H9 (cell line): Measurements from ENCODE around the gene RERE. TPM values are rescaled to one million over a fixed set of nuclear protein-coding genes. Genes with fewer than 3 reads are reported as not detected.

Experiments
- DNase-seq: peaks from one replicate; pipeline ENCODE4 v3.0.0-alpha.2; 2017
- H2AFZ ChIP-seq: one replicate; pipeline ENCODE4 v1.6.1; 2013; ENCODE audit warnings: mild to moderate bottlenecking, low read length, control low read depth, moderate library complexity
- H2AK5ac ChIP-seq: 2 replicates; pipeline ENCODE4 v1.6.1; 2013; ENCODE audit warnings: low read length, control low read depth, mixed read lengths; ENCODE audit not compliant: insufficient read length
- H2BK120ac ChIP-seq: one replicate; pipeline ENCODE4 v1.6.1; 2013; ENCODE audit warnings: low read depth, mild to moderate bottlenecking, low read length, control low read depth, inconsistent platforms; ENCODE audit not compliant: poor library complexity, severe bottlenecking
- H2BK12ac ChIP-seq: 2 replicates; pipeline ENCODE4 v1.6.1; 2013; ENCODE audit warnings: low read length, control low read depth, mixed read lengths, low read depth; ENCODE audit not compliant: insufficient read length
- H2BK15ac ChIP-seq: 2 replicates; pipeline ENCODE4 v1.6.1; 2013; ENCODE audit warnings: low read depth, low read length, control low read depth
- H2BK20ac ChIP-seq: one replicate; pipeline ENCODE4 v1.6.1; 2013; ENCODE audit warnings: low read depth, mild to moderate bottlenecking, low read length, control low read depth, inconsistent platforms; ENCODE audit not compliant: poor library complexity, severe bottlenecking
- H2BK5ac ChIP-seq: 2 replicates; pipeline ENCODE4 v1.6.1; 2013; ENCODE audit warnings: low read length, control low read depth, mixed read lengths; ENCODE audit not compliant: insufficient read length
- H3K14ac ChIP-seq: 2 replicates; pipeline ENCODE4 v1.6.1; 2013; ENCODE audit warnings: low read length, control low read depth; ENCODE audit not compliant: insufficient read depth
- H3K18ac ChIP-seq: 2 replicates; pipeline ENCODE4 v1.6.1; 2013; ENCODE audit warnings: low read depth, mild to moderate bottlenecking, mixed read lengths, low read length, control low read depth; ENCODE audit not compliant: insufficient read length
- H3K23ac ChIP-seq: 2 replicates; pipeline ENCODE4 v1.6.1; 2013; ENCODE audit warnings: low read length, control low read depth, mixed read lengths, low read depth; ENCODE audit not compliant: insufficient read length
- H3K23me2 ChIP-seq: 2 replicates; pipeline ENCODE4 v1.6.1; 2013; ENCODE audit warnings: low read depth, mild to moderate bottlenecking, mixed read lengths, low read length, control low read depth; ENCODE audit not compliant: insufficient read length, poor library complexity, severe bottlenecking
- H3K27ac ChIP-seq: 2 replicates; pipeline ENCODE4 v1.5.1; 2013; ENCODE audit warnings: low read length, control low read depth, mixed read lengths, low read depth; ENCODE audit not compliant: insufficient read length
- H3K27me3 ChIP-seq: 2 replicates; pipeline ENCODE4 v1.6.1; 2013; ENCODE audit warnings: low read length, control low read depth, inconsistent platforms; ENCODE audit not compliant: insufficient read depth
- H3K4ac ChIP-seq: 2 replicates; pipeline ENCODE4 v1.6.1; 2013; ENCODE audit warnings: low read depth, mild to moderate bottlenecking, control low read depth, inconsistent platforms, low read length, moderate library complexity
- H3K4me1 ChIP-seq: 2 replicates; pipeline ENCODE4 v1.6.1; 2013; ENCODE audit warnings: low read length, control low read depth, inconsistent platforms; ENCODE audit not compliant: insufficient read depth
- H3K4me2 ChIP-seq: 2 replicates; pipeline ENCODE4 v1.6.1; 2013; ENCODE audit warnings: low read length, control low read depth, mixed read lengths; ENCODE audit not compliant: insufficient read length, insufficient read depth
- H3K56ac ChIP-seq: 2 replicates; pipeline ENCODE4 v1.6.1; 2013; ENCODE audit warnings: low read depth, mild to moderate bottlenecking, mixed read lengths, low read length, control low read depth; ENCODE audit not compliant: insufficient read length
- H3K79me1 ChIP-seq: 2 replicates; pipeline ENCODE4 v1.6.1; 2013; ENCODE audit warnings: low read depth, mild to moderate bottlenecking, moderate library complexity, low read length, control low read depth, inconsistent platforms; ENCODE audit not compliant: insufficient read depth, poor library complexity, severe bottlenecking
- H3K79me2 ChIP-seq: 2 replicates; pipeline ENCODE4 v1.6.1; 2013; ENCODE audit warnings: low read length, control low read depth, inconsistent platforms; ENCODE audit not compliant: insufficient read depth
- H3K9ac ChIP-seq: 2 replicates; pipeline ENCODE4 v1.6.1; 2013; ENCODE audit warnings: low read length, control low read depth, mixed read lengths; ENCODE audit not compliant: insufficient read length; ENCODE audit errors: extremely low read depth
- H3K9me3 ChIP-seq: one replicate; pipeline ENCODE4 v1.6.1; 2013; ENCODE audit warnings: low read depth, low read length, inconsistent platforms; ENCODE audit not compliant: control insufficient read depth
- H3T11ph ChIP-seq: one replicate; pipeline ENCODE4 v1.6.1; 2013; ENCODE audit warnings: mild to moderate bottlenecking, low read length, control low read depth, inconsistent platforms
- H4K20me1 ChIP-seq: one replicate; pipeline ENCODE4 v1.6.1; 2013; ENCODE audit not compliant: control insufficient read depth, insufficient read length, insufficient read depth
- H4K5ac ChIP-seq: 2 replicates; pipeline ENCODE4 v1.6.1; 2013; ENCODE audit warnings: low read depth, mild to moderate bottlenecking, mixed read lengths, low read length, control low read depth; ENCODE audit not compliant: insufficient read length
- H4K8ac ChIP-seq: replicated peaks from 2 replicates; pipeline ENCODE4 v1.6.1; 2013; ENCODE audit warnings: low read length, control low read depth, mixed read lengths, low read depth; ENCODE audit not compliant: insufficient read length
- H4K91ac ChIP-seq: 2 replicates; pipeline ENCODE4 v1.6.1; 2013; ENCODE audit warnings: low read depth, mild to moderate bottlenecking, moderate library complexity, mixed read lengths, low read length, control low read depth; ENCODE audit not compliant: insufficient read length
- H3K27ac Mint-ChIP-seq, 3 experiments: 2 replicates in 2 of 3; 3 replicates in 1 of 3; pipeline ENCODE4 v1.8.0; 2020 to 2021; ENCODE audit warnings: mixed read lengths in 3 of 3, mild to moderate bottlenecking in 1 of 3, moderate library complexity in 1 of 3
- H3K27me3 Mint-ChIP-seq: 2 replicates; pipeline ENCODE4 v1.8.0; 2021; ENCODE audit warnings: low read depth, mild to moderate bottlenecking, moderate library complexity, mixed read lengths
- H3K36me3 Mint-ChIP-seq, 3 experiments: 2 replicates in 2 of 3; 3 replicates in 1 of 3; pipeline ENCODE4 v1.8.0; 2020 to 2021; ENCODE audit warnings: low read depth in 3 of 3, mixed read lengths in 3 of 3; ENCODE audit not compliant: insufficient read depth in 1 of 3
- H3K4me1 Mint-ChIP-seq, 2 experiments: 2 replicates each; pipeline ENCODE4 v1.8.0; 2020; ENCODE audit warnings: mixed read lengths in 2 of 2
- H3K4me3 Mint-ChIP-seq, 2 experiments: 2 replicates in 1 of 2; 3 replicates in 1 of 2; pipeline ENCODE4 v1.8.0; 2020 to 2021; ENCODE audit warnings: mild to moderate bottlenecking in 2 of 2, mixed read lengths in 2 of 2, moderate library complexity in 1 of 2
- H3K9me3 Mint-ChIP-seq, 2 experiments: 2 replicates in 1 of 2; 3 replicates in 1 of 2; pipeline ENCODE4 v1.8.0; 2020; ENCODE audit warnings: mild to moderate bottlenecking in 2 of 2, mixed read lengths in 2 of 2, moderate library complexity in 1 of 2
- CTCF ChIP-seq: fragments of 200-600 bp; sonication (generic); conservative IDR thresholded peaks from 3 replicates; pipeline ENCODE4 v1.8.0; 2021; ENCODE audit warnings: antibody characterized with exemption, mild to moderate bottlenecking
- WGBS: extraction: QIAGEN DNeasy Blood & Tissue Kit; methylation state at CpG from one replicate; pipeline ENCODE4 v1.1.7; 2013; ENCODE audit warnings: missing lambda C conversion rate, low lambda C conversion rate, mixed read lengths; ENCODE audit not compliant: insufficient read length; ENCODE audit errors: extremely low coverage; 5-methylcytosine and 5-hydroxymethylcytosine counted together
- total RNA-seq: library from RNA; stranded (reverse); gene quantifications from 2 replicates; pipeline ENCODE4 v1.2.1, GENCODE V29; 2021

The RERE gene
- total RNA-seq, 1 experiment from 2014 or later = 103 TPM

DNA sequence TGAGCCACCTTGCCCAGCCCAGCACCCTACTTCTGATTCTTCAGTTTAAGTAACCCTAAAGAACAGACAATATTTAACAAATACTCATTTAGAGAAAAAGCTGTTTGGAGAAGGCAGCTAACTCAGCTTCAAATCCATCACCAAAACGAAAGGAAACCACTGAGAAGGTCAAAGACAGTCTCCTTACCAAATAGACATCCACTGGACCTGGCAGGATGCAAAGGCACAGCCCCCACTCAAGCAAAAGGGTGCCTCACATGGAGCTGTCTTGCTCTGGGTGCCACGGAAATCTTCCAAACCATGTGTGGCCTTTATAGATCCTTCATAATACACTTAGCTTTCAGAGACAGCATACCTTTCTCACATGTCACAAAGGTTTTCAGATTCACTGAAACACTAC, 165.5 kb downstream of the RERE start:
- no peak overlapping the region for H3T11ph ChIP-seq
- H3K14ac ChIP-seq = no peak overlapping the region
- TF ChIP-seq CTCF = no peak
- no peak overlapping the region for H4K91ac ChIP-seq
- H3K23ac ChIP-seq = no peak overlapping the region
- no peak overlapping the region for H2BK20ac ChIP-seq
- no peak overlapping the region for H2BK15ac ChIP-seq
- peak overlapping the region; percentile 27 to 64 (median 54); a peak in 4 of 7 replicates for H3K27ac Mint-ChIP-seq
- no CpG with 5 or more reads among the region's 2 CpGs for WGBS
- no peaks in the 10 kb centered on the region for H3K9me3 ChIP-seq
- no peaks in the 10 kb centered on the region for H3K9me3 Mint-ChIP-seq
- H3K27ac ChIP-seq = no peak overlapping the region
- no peaks in the 10 kb centered on the region for H4K20me1 ChIP-seq
- H3K4ac ChIP-seq = no peak overlapping the region
- no peak overlapping the region for H3K56ac ChIP-seq
- no peaks in the 10 kb centered on the region for H3K4me1 ChIP-seq
- no peak overlapping the region for H2BK12ac ChIP-seq
- peaks cover 11% of the 10 kb centered on the region for H3K79me1 ChIP-seq
- no peak overlapping the region for H4K5ac ChIP-seq
- H3K4me2 ChIP-seq = no peak overlapping the region
- H3K4me3 Mint-ChIP-seq = no peak overlapping the region
- no peak overlapping the region for H4K8ac ChIP-seq
- no peak overlapping the region for H2AK5ac ChIP-seq
- no peaks in the 10 kb centered on the region for H3K23me2 ChIP-seq
- DNase-seq = no peak
- no peak overlapping the region for H2BK120ac ChIP-seq
- H2AFZ ChIP-seq = no peak overlapping the region
- no peaks in the 10 kb centered on the region for H3K27me3 ChIP-seq
- H3K9ac ChIP-seq = no peak overlapping the region
- peaks cover 26 to 33% of the 10 kb centered on the region in 2 experiments for H3K4me1 Mint-ChIP-seq
- no peaks in the 10 kb centered on the region for H3K27me3 Mint-ChIP-seq
- H3K36me3 Mint-ChIP-seq = peaks cover 27 to 41% (median 27%) of the 10 kb centered on the region in 3 experiments
- H3K79me2 ChIP-seq = peaks cover 33% of the 10 kb centered on the region; the same call in 1 of the 2 replicates
- H3K18ac ChIP-seq = no peak overlapping the region
- H2BK5ac ChIP-seq = no peak overlapping the region
